ENCODE results near the gene TTC28. TPM values are rescaled to one million over a fixed set of nuclear protein-coding genes. Genes with fewer than 3 reads are reported as not detected.
A peak's percentile ranks its signal among the peaks of the same experiment; 100 is the strongest.

TTC28 gene
- total and polyA plus RNA-seq, 7 donors, result 0.23 to 102 (median 46.1) TPM

GRCh38 chr22:28594797-28595462 lies 84.7 kb downstream of the TTC28 start:
- no peak overlapping the region for H3K27ac ChIP-seq
- no peaks in the 10 kb centered on the region for H3K9me3 ChIP-seq
- H3K4me1 ChIP-seq, result peaks cover 0 to 11% (median 1%) of the 10 kb centered on the region in 4 donors
- no peak overlapping the region for H3K4me3 ChIP-seq
- no peaks in the 10 kb centered on the region for H3K36me3 ChIP-seq
- H3K27me3 ChIP-seq, result no peaks in the 10 kb centered on the region
- intact Hi-C loops (cut with DNase I), result loop anchor here (1.0 to 10.0 kb wide), 4 partner anchors 150 to 710 kb away; no protein-coding TSS in a partner anchor
- TF ChIP-seq CTCF (IDR thresholded peaks at IDR 0.05), result peak in 3 of 4 experiments; percentile 75 to 84 (median 79)
- no peak for TF ChIP-seq POLR2A (IDR thresholded peaks at IDR 0.05)
- no peak for DNase-seq
- whole genome bisulfite sequencing, 2 donors, result 25 to 36% methylated on average over 4 of the region's 4 CpGs

GRCh38 chr22:28594076-28594796 lies 85.4 kb downstream of the TTC28 start:
- H3K27me3 ChIP-seq, result no peaks in the 10 kb centered on the region
- WGBS, 2 donors, result 32 to 59% methylated on average over 2 of the region's 2 CpGs
- no peaks in the 10 kb centered on the region for H3K36me3 ChIP-seq
- no peaks in the 10 kb centered on the region for H3K9me3 ChIP-seq
- TF ChIP-seq CTCF (IDR thresholded peaks at IDR 0.05), result no peak
- no peak for TF ChIP-seq EP300 (IDR thresholded peaks at IDR 0.05)
- no peak for TF ChIP-seq POLR2A (IDR thresholded peaks at IDR 0.05)
- TF ChIP-seq POLR2AphosphoS5 (IDR thresholded peaks at IDR 0.05), result no peak
- intact Hi-C loops (cut with DNase I), result loop anchor here (1.0 to 10.0 kb wide), 4 partner anchors 149 to 709 kb away; no protein-coding TSS in a partner anchor
- peaks cover 0 to 9% (median 1%) of the 10 kb centered on the region in 4 donors for H3K4me1 ChIP-seq
- DNase-seq, result no peak
- H3K4me3 ChIP-seq, result no peak overlapping the region
- H3K27ac ChIP-seq, result no peak overlapping the region

- no peak overlapping the region for H3K27ac ChIP-seq
- no peaks in the 10 kb centered on the region for H3K27me3 ChIP-seq
- no peaks in the 10 kb centered on the region for H3K36me3 ChIP-seq
- intact Hi-C loops (cut with DNase I), result loop anchor here (10.0 kb wide), 2 partner anchors 148 to 708 kb away; no protein-coding TSS in a partner anchor
- no peak overlapping the region for H3K4me3 ChIP-seq
- H3K9me3 ChIP-seq, result no peaks in the 10 kb centered on the region
- DNase-seq, result no peak
- TF ChIP-seq EP300 (IDR thresholded peaks at IDR 0.05) (no peak), POLR2A (IDR thresholded peaks at IDR 0.05) (no peak), CTCF (IDR thresholded peaks at IDR 0.05) (no peak), POLR2AphosphoS5 (IDR thresholded peaks at IDR 0.05) (no peak)
- peaks cover 0 to 9% (median 1%) of the 10 kb centered on the region in 4 donors for H3K4me1 ChIP-seq
- 92 to 93% methylated on average over 3 of the region's 3 CpGs for whole genome bisulfite sequencing, 2 donors
Measured at GRCh38 chr22:28593299-28593698, 86.3 kb downstream of the TTC28 start.

- WGBS, 2 donors, result 89 to 93% methylated on average over 2 of the region's 2 CpGs
- no peaks in the 10 kb centered on the region for H3K9me3 ChIP-seq
- no peak for DNase-seq
- H3K4me3 ChIP-seq, result no peak overlapping the region
- no peaks in the 10 kb centered on the region for H3K4me1 ChIP-seq
- no peak for TF ChIP-seq POLR2AphosphoS5 (IDR thresholded peaks at IDR 0.05)
- TF ChIP-seq EP300 (IDR thresholded peaks at IDR 0.05), result no peak
- TF ChIP-seq CTCF (IDR thresholded peaks at IDR 0.05), result no peak
- TF ChIP-seq POLR2A (IDR thresholded peaks at IDR 0.05), result no peak
- intact Hi-C loops (cut with DNase I), result no loop called here
- no peak overlapping the region for H3K27ac ChIP-seq
- no peaks in the 10 kb centered on the region for H3K36me3 ChIP-seq
- H3K27me3 ChIP-seq, result no peaks in the 10 kb centered on the region
Measured at GRCh38 chr22:28589102-28589750, 90.4 kb downstream of the TTC28 start.

Measured in sigmoid colon (tissue), 7 donors.